SK-N-SH (cell line): ENCODE data around the gene ZNF444. TPM values are rescaled to one million over a fixed set of nuclear protein-coding genes. Genes with fewer than 3 reads are reported as not detected.

Source experiments
- CTCF ChIA-PET: fragments of 300-600, 350-600 bp; formaldehyde crosslinking; extraction: SDS; loops from one replicate; lab custom pipeline; 2021; lab: Yijun Ruan, JAX
- POLR2A ChIA-PET: fragments of 350-600 bp; sonication (Branson Sonifier 250); formaldehyde crosslinking; extraction: SDS; loops from one replicate; lab custom pipeline; 2020; ENCODE audit warnings: antibody characterized with exemption, inconsistent platforms; lab: Yijun Ruan, JAX
- DNase-seq: peaks from one replicate; pipeline ENCODE4 v3.0.0; 2012
- H2AFZ ChIP-seq: fragments of 200-600 bp; sonication (generic); 2 replicates; pipeline ENCODE4 v1.8.1; 2016; ENCODE audit warnings: antibody characterized with exemption, mild to moderate bottlenecking, low read depth
- H3F3A ChIP-seq: fragments of 200-600 bp; sonication (generic); replicated peaks from 2 replicates; pipeline ENCODE3; 2016; ENCODE audit warnings: antibody characterized with exemption, mild to moderate bottlenecking; ENCODE audit not compliant: insufficient read depth
- H3K27ac ChIP-seq, 2 experiments: fragments of 200-500 bp in 1 of 2; fragments of 200-600 bp in 1 of 2; sonication (Bioruptor generic) in 1 of 2; sonication (generic), shearing (Covaris generic) in 1 of 2; 2 replicates each; pipeline versions ENCODE4 v1.5.1 to v1.6.1; 2014 to 2016; ENCODE audit warnings: low read depth in 2 of 2, inconsistent platforms in 1 of 2, low read length in 1 of 2, mild to moderate bottlenecking in 1 of 2, mixed read lengths in 1 of 2
- H3K27me3 ChIP-seq: fragments of 200-600 bp; sonication (generic), shearing (Covaris generic); 2 replicates; pipeline ENCODE4 v1.6.1; 2016; ENCODE audit warnings: mixed run types; ENCODE audit not compliant: insufficient read depth
- H3K36me3 ChIP-seq, 2 experiments: fragments of 200-500 bp in 1 of 2; fragments of 200-600 bp in 1 of 2; sonication (Bioruptor generic) in 1 of 2; sonication (generic) in 1 of 2; replicated peaks in 1 of 2; 2 replicates each; pipeline versions ENCODE3 to v1.5.1; 2014 to 2016; ENCODE audit warnings: low read length in 1 of 2, mild to moderate bottlenecking in 1 of 2; ENCODE audit not compliant: insufficient read depth in 2 of 2, control insufficient read depth in 1 of 2
- H3K4me1 ChIP-seq, 2 experiments: fragments of 200-500 bp in 1 of 2; fragments of 200-600 bp in 1 of 2; sonication (Bioruptor generic) in 1 of 2; sonication (generic), shearing (Covaris generic) in 1 of 2; 2 replicates each; pipeline versions ENCODE4 v1.5.1 to v1.6.1; 2014 to 2016; ENCODE audit warnings: low read depth in 1 of 2, low read length in 1 of 2, mixed run types in 1 of 2; ENCODE audit not compliant: insufficient read depth in 2 of 2, control insufficient read depth in 1 of 2
- H3K4me2 ChIP-seq: fragments of 200-600 bp; sonication (generic), shearing (Covaris generic); 2 replicates; pipeline ENCODE4 v1.6.1; 2017; ENCODE audit warnings: mixed run types
- H3K4me3 ChIP-seq, 2 experiments: fragments of 200-500 bp in 1 of 2; fragments of 200-600 bp in 1 of 2; sonication (Bioruptor generic) in 1 of 2; sonication (generic), shearing (Covaris generic) in 1 of 2; 2 replicates each; pipeline versions ENCODE4 v1.5.1 to v1.8.1; 2014 to 2016; ENCODE audit warnings: low read depth in 2 of 2, inconsistent platforms in 1 of 2, low read length in 1 of 2, mild to moderate bottlenecking in 1 of 2, mixed read lengths in 1 of 2, moderate library complexity in 1 of 2
- H3K79me2 ChIP-seq: fragments of 200-600 bp; sonication (generic); 2 replicates; pipeline ENCODE4 v1.8.1; 2017; ENCODE audit warnings: mild to moderate bottlenecking; ENCODE audit not compliant: insufficient read depth
- H3K9ac ChIP-seq: fragments of 200-600 bp; sonication (generic); 2 replicates; pipeline ENCODE4 v1.6.1; 2017; ENCODE audit warnings: mixed run types
- H3K9me2 ChIP-seq: fragments of 200-600 bp; sonication (generic); 2 replicates; pipeline ENCODE4 v1.6.1; 2017; ENCODE audit warnings: mixed run types
- H3K9me3 ChIP-seq: fragments of 200-600 bp; sonication (generic); 2 replicates; pipeline ENCODE4 v1.6.1; 2017; ENCODE audit warnings: mixed run types, mild to moderate bottlenecking, moderate library complexity
- H4K20me1 ChIP-seq: fragments of 200-600 bp; sonication (generic); 2 replicates; pipeline ENCODE4 v1.6.1; 2017; ENCODE audit warnings: mild to moderate bottlenecking, mixed run types; ENCODE audit not compliant: insufficient read depth
- CTCF ChIP-seq: fragments of 200-600 bp; sonication (generic); IDR thresholded peaks from 2 replicates; pipeline ENCODE4 v1.6.1; 2017; ENCODE audit warnings: antibody characterized with exemption, mild to moderate bottlenecking, moderate library complexity
- FOSL2 ChIP-seq: IDR thresholded peaks from 2 replicates; pipeline ENCODE4 v1.4.0; 2012; ENCODE audit warnings: low read depth, mild to moderate bottlenecking, moderate library complexity, borderline replicate concordance
- JUND ChIP-seq: IDR thresholded peaks from 2 replicates; pipeline ENCODE4 v1.4.0; 2012
- MAX ChIP-seq: IDR thresholded peaks from 2 replicates; pipeline ENCODE4 v1.4.0; 2012; ENCODE audit warnings: low read depth
- NFIC ChIP-seq: IDR thresholded peaks from 2 replicates; pipeline ENCODE4 v1.4.0; 2012; ENCODE audit warnings: borderline replicate concordance
- PBX3 ChIP-seq: IDR thresholded peaks from 2 replicates; pipeline ENCODE4; 2012
- POLR2AphosphoS5 ChIP-seq: IDR thresholded peaks from 2 replicates; pipeline ENCODE4 v1.6.1; 2012; ENCODE audit warnings: low read depth, low read length
- RXRA ChIP-seq: IDR thresholded peaks from 2 replicates; pipeline ENCODE4 v1.4.0; 2012; ENCODE audit warnings: low read depth, mild to moderate bottlenecking, borderline replicate concordance
- SMC3 ChIP-seq: IDR thresholded peaks from 2 replicates; pipeline ENCODE4 v1.6.1; 2012; ENCODE audit warnings: low read depth, low read length, improper control_type of control experiment
- TAF1 ChIP-seq: IDR thresholded peaks from 2 replicates; pipeline ENCODE4 v1.6.1; 2012; ENCODE audit warnings: low read depth, mild to moderate bottlenecking, low read length, moderate library complexity, borderline replicate concordance
- TCF12 ChIP-seq: IDR thresholded peaks from 2 replicates; pipeline ENCODE4 v1.4.0; 2012
- USF2 ChIP-seq: fragments of 150-350 bp; IDR thresholded peaks from 2 replicates; pipeline ENCODE4 v1.6.1; 2017; ENCODE audit warnings: antibody characterized with exemption, low read length, low read depth, borderline replicate concordance
- YY1 ChIP-seq: IDR thresholded peaks from 2 replicates; pipeline ENCODE4 v1.4.0; 2012; ENCODE audit warnings: low read depth, mild to moderate bottlenecking
- ZBTB33 ChIP-seq: IDR thresholded peaks from 2 replicates; pipeline ENCODE4 v1.4.0; 2012; ENCODE audit warnings: low read depth, borderline replicate concordance
- WGBS: methylation state at CpG from one replicate; pipeline ENCODE4 v1.1.6; 2017; ENCODE audit warnings: low lambda C conversion rate; 5-methylcytosine and 5-hydroxymethylcytosine counted together
- polyA plus RNA-seq, 3 experiments: library from polyadenylated mRNA; depleted of rRNA; stranded (reverse); fragments of >200 nt; gene quantifications; 2 replicates each; pipeline ENCODE4 v1.2.3, GENCODE V29; 2012

The ZNF444 gene
- polyA plus RNA-seq, 1 of the 3 experiments (the other 2 are of a cell fraction): 23.2 TPM

- ChIA-PET CTCF (no interaction called here), POLR2A (no interaction called here)
- no peaks in the 10 kb centered on the region for H3K27me3 ChIP-seq
- no peak overlapping the region for H3K4me3 ChIP-seq
- DNase-seq: no peak
- no peak overlapping the region for H3K27ac ChIP-seq
- H3F3A ChIP-seq: no peaks in the 10 kb centered on the region
- no peaks in the 10 kb centered on the region for H3K9me2 ChIP-seq
- peaks cover 30% of the 10 kb centered on the region; the same call in 1 of the 2 replicates for H3K79me2 ChIP-seq
- no peaks in the 10 kb centered on the region; a peak in 1 of 4 replicates for H3K4me1 ChIP-seq
- H2AFZ ChIP-seq: no peak overlapping the region
- H3K36me3 ChIP-seq: peaks cover 3 to 33% of the 10 kb centered on the region in 2 experiments
- H3K9me3 ChIP-seq: no peaks in the 10 kb centered on the region
- H4K20me1 ChIP-seq: peaks cover 22% of the 10 kb centered on the region; the same call in 1 of the 2 replicates
- no peak for TF ChIP-seq NFIC
- TF ChIP-seq CTCF: no peak
- no peak for TF ChIP-seq SMC3
- TF ChIP-seq POLR2AphosphoS5: no peak
- TF ChIP-seq JUND: no peak
- TF ChIP-seq FOSL2: no peak
- TF ChIP-seq YY1: no peak
- no peak for TF ChIP-seq RXRA
- no peak for TF ChIP-seq USF2
- no peak for TF ChIP-seq TAF1
- TF ChIP-seq ZBTB33: no peak
- 96% methylated on average over 5 of the region's 5 CpGs for WGBS
- H3K9ac ChIP-seq: no peak overlapping the region
- no peak overlapping the region for H3K4me2 ChIP-seq
Observed at GRCh38 chr19:56149656-56150038, 8.6 kb downstream of the ZNF444 start.

- ChIA-PET POLR2A (no interaction called here), CTCF (no interaction called here)
- H3K27ac ChIP-seq: no peak overlapping the region
- 97% methylated on average over 11 of the region's 11 CpGs for WGBS
- no peak for DNase-seq
- H4K20me1 ChIP-seq: peaks cover 22% of the 10 kb centered on the region; the same call in 1 of the 2 replicates
- H3K4me3 ChIP-seq: no peak overlapping the region
- TF ChIP-seq PBX3 (no peak), TCF12 (no peak), MAX (no peak)
- H2AFZ ChIP-seq: no peak overlapping the region
- no peaks in the 10 kb centered on the region for H3K9me3 ChIP-seq
- peaks cover 3 to 35% of the 10 kb centered on the region in 2 experiments for H3K36me3 ChIP-seq
- no peaks in the 10 kb centered on the region for H3K27me3 ChIP-seq
- H3K79me2 ChIP-seq: peaks cover 26% of the 10 kb centered on the region; the same call in 1 of the 2 replicates
- no peak overlapping the region for H3K9ac ChIP-seq
- H3K4me1 ChIP-seq: no peaks in the 10 kb centered on the region; a peak in 1 of 4 replicates
- H3F3A ChIP-seq: no peaks in the 10 kb centered on the region
- no peak overlapping the region for H3K4me2 ChIP-seq
- no peaks in the 10 kb centered on the region for H3K9me2 ChIP-seq
Observed at GRCh38 chr19:56150358-56150757, 9.3 kb downstream of the ZNF444 start.
